Smooth muscle cell (in vitro differentiated cells): Measurements from ENCODE around the gene CTNNA2. TPM values are rescaled to one million over a fixed set of nuclear protein-coding genes. Genes with fewer than 3 reads are reported as not detected.

Experiments used
- DNase-seq: peaks from one replicate; lab custom pipeline; 2025; ENCODE audit not compliant: unreplicated experiment; lab: John Stamatoyannopoulos, UW
- H2AFZ ChIP-seq: fragments of 200-600 bp; sonication (generic); 2 replicates; pipeline ENCODE4 v1.6.0; 2016; ENCODE audit warnings: antibody characterized with exemption, low read depth, mild to moderate bottlenecking
- H3F3A ChIP-seq: fragments of 200-600 bp; sonication (generic); 2 replicates; pipeline ENCODE4 v1.6.0; 2017; ENCODE audit warnings: antibody characterized with exemption, low read depth
- H3K27ac ChIP-seq: fragments of 200-600 bp; sonication (generic); 2 replicates; pipeline ENCODE4 v1.5.1; 2016; ENCODE audit warnings: low read depth, mild to moderate bottlenecking
- H3K27me3 ChIP-seq: fragments of 200-600 bp; sonication (generic); 2 replicates; pipeline ENCODE4 v1.6.1; 2016; ENCODE audit warnings: low read depth, mild to moderate bottlenecking
- H3K36me3 ChIP-seq: fragments of 200-600 bp; sonication (generic); 2 replicates; pipeline ENCODE4 v1.5.1; 2016; ENCODE audit warnings: low read depth
- H3K4me1 ChIP-seq: fragments of 200-600 bp; sonication (generic); 2 replicates; pipeline ENCODE4 v1.5.1; 2016; ENCODE audit warnings: low read depth
- H3K4me2 ChIP-seq: fragments of 200-600 bp; sonication (generic); 2 replicates; pipeline ENCODE4 v1.6.0; 2016; ENCODE audit warnings: mild to moderate bottlenecking
- H3K4me3 ChIP-seq: fragments of 200-600 bp; sonication (generic); 2 replicates; pipeline ENCODE4 v1.5.1; 2016; ENCODE audit warnings: mild to moderate bottlenecking
- H3K79me2 ChIP-seq: fragments of 200-600 bp; sonication (generic); 2 replicates; pipeline ENCODE4 v1.6.0; 2016; ENCODE audit warnings: low read depth, mild to moderate bottlenecking
- H3K9ac ChIP-seq: fragments of 200-600 bp; sonication (generic); 2 replicates; pipeline ENCODE4 v1.6.0; 2016; ENCODE audit warnings: low read depth
- H3K9me3 ChIP-seq: fragments of 200-600 bp; sonication (generic); replicated peaks from 2 replicates; pipeline ENCODE4 v1.5.1; 2016; ENCODE audit warnings: low read depth
- H4K20me1 ChIP-seq: fragments of 200-600 bp; sonication (generic); 2 replicates; pipeline ENCODE4 v1.6.0; 2016; ENCODE audit warnings: low read depth
- CTCF ChIP-seq: fragments of 200-600 bp; sonication (generic); IDR thresholded peaks from 2 replicates; pipeline ENCODE4 v1.5.1; 2017; ENCODE audit warnings: borderline replicate concordance, mild to moderate bottlenecking, antibody characterized with exemption; ENCODE audit not compliant: insufficient read depth, poor library complexity, severe bottlenecking
- WGBS: methylation state at CpG from one replicate; pipeline ENCODE4 v1.1.7; 2016; ENCODE audit warnings: low lambda C conversion rate; 5-methylcytosine and 5-hydroxymethylcytosine counted together
- polyA plus RNA-seq: library from polyadenylated mRNA; unstranded; fragments of >200 nt; fragmentation: Nextera tagmentation; extraction: Ambion mirVana; gene quantifications from 2 replicates; pipeline ENCODE4 v1.2.1, GENCODE V29; 2016
- total RNA-seq: library from RNA; depleted of rRNA; stranded (reverse); fragments of >200 nt; gene quantifications from 2 replicates; pipeline ENCODE4 v1.2.3, GENCODE V29; 2014

CTNNA2 gene
- total and polyA plus RNA-seq, 2 experiments from 2014 or later, result not detected

GRCh38 chr2:80437959-80438358 lies 925.1 kb downstream of the CTNNA2 start:
- TF ChIP-seq CTCF, result no peak

GRCh38 chr2:80438686-80439085 lies 925.8 kb downstream of the CTNNA2 start:
- WGBS, result 92% methylated on average over 2 of the region's 2 CpGs
- Histone ChIP-seq H3K4me3 (no peak overlapping the region), H3K27ac (no peak overlapping the region), H3K4me1 (no peaks in the 10 kb centered on the region), H3K4me2 (no peak overlapping the region), H3K9ac (no peak overlapping the region), H3F3A (no peaks in the 10 kb centered on the region), H3K36me3 (no peaks in the 10 kb centered on the region), H3K79me2 (no peaks in the 10 kb centered on the region), H3K9me3 (no peaks in the 10 kb centered on the region), H2AFZ (no peak overlapping the region), H3K27me3 (no peaks in the 10 kb centered on the region), H4K20me1 (no peaks in the 10 kb centered on the region)
- no peak for DNase-seq
- no peak for TF ChIP-seq CTCF

More at GRCh38 chr2:80437959-80438358, 925.1 kb downstream of the CTNNA2 start:
- no peak overlapping the region for H3K4me2 ChIP-seq
- WGBS, result 79% methylated on average over 5 of the region's 5 CpGs
- no peaks in the 10 kb centered on the region for H3F3A ChIP-seq
- no peaks in the 10 kb centered on the region for H3K9me3 ChIP-seq
- H3K4me1 ChIP-seq, result no peaks in the 10 kb centered on the region
- H3K27ac ChIP-seq, result no peak overlapping the region
- no peaks in the 10 kb centered on the region for H3K36me3 ChIP-seq
- no peak overlapping the region for H3K9ac ChIP-seq
- H3K79me2 ChIP-seq, result no peaks in the 10 kb centered on the region
- no peak for DNase-seq
- H2AFZ ChIP-seq, result no peak overlapping the region
- no peak overlapping the region for H3K4me3 ChIP-seq
- H4K20me1 ChIP-seq, result no peaks in the 10 kb centered on the region
- H3K27me3 ChIP-seq, result no peaks in the 10 kb centered on the region

GRCh38 chr2:80454628-80455027 lies 941.8 kb downstream of the CTNNA2 start:
- H2AFZ ChIP-seq, result no peak overlapping the region
- no peaks in the 10 kb centered on the region for H3K4me1 ChIP-seq
- no peak overlapping the region for H3K9ac ChIP-seq
- H3K4me2 ChIP-seq, result no peak overlapping the region
- no peaks in the 10 kb centered on the region for H3K9me3 ChIP-seq
- no peak overlapping the region for H3K4me3 ChIP-seq
- H3F3A ChIP-seq, result no peaks in the 10 kb centered on the region
- no peaks in the 10 kb centered on the region for H3K27me3 ChIP-seq
- no peak for DNase-seq
- H3K79me2 ChIP-seq, result no peaks in the 10 kb centered on the region
- no peak overlapping the region for H3K27ac ChIP-seq
- H4K20me1 ChIP-seq, result no peaks in the 10 kb centered on the region
- 92% methylated on average over 7 of the region's 7 CpGs for WGBS
- TF ChIP-seq CTCF, result no peak
- no peaks in the 10 kb centered on the region for H3K36me3 ChIP-seq

GRCh38 chr2:80459028-80459427 lies 946.2 kb downstream of the CTNNA2 start:
- no peak for DNase-seq
- Histone ChIP-seq H3K36me3 (no peaks in the 10 kb centered on the region), H3K27me3 (no peaks in the 10 kb centered on the region), H3K4me2 (no peak overlapping the region), H2AFZ (no peak overlapping the region), H3F3A (no peaks in the 10 kb centered on the region), H3K4me1 (peaks cover 9% of the 10 kb centered on the region), H3K79me2 (no peaks in the 10 kb centered on the region), H4K20me1 (no peaks in the 10 kb centered on the region), H3K9me3 (no peaks in the 10 kb centered on the region), H3K9ac (no peak overlapping the region), H3K27ac (no peak overlapping the region), H3K4me3 (no peak overlapping the region)
- 67% methylated on average over 5 of the region's 5 CpGs for WGBS
- TF ChIP-seq CTCF, result no peak
